Measurements from ENCODE around the gene THUMPD3.

The THUMPD3 gene

GRCh38 chr3:9414826-9415225, 52.0 kb downstream of the THUMPD3 start:
- TF ChIP-seq CTCF (IDR thresholded peaks at IDR 0.05; ENCODE audit: insufficient read depth, low read depth, low read length, missing control alignments), result no peak

GRCh38 chr3:9415485-9416138, 52.8 kb downstream of the THUMPD3 start:
- no peak for TF ChIP-seq CTCF (IDR thresholded peaks at IDR 0.05; ENCODE audit: insufficient read depth, low read depth, low read length, missing control alignments)
- H3K4me3 ChIP-seq (ENCODE audit: low read depth, low read length), result no peak overlapping the region
- no peak for DNase-seq (ENCODE audit: low read depth)

More at GRCh38 chr3:9414826-9415225, 52.0 kb downstream of the THUMPD3 start:
- no peak overlapping the region for H3K4me3 ChIP-seq (ENCODE audit: low read depth, low read length)
- DNase-seq (ENCODE audit: low read depth), result no peak

- TF ChIP-seq CTCF (IDR thresholded peaks at IDR 0.05; ENCODE audit: insufficient read depth, low read depth, low read length, missing control alignments), result no peak
- DNase-seq (ENCODE audit: low read depth), result no peak
- H3K4me3 ChIP-seq (ENCODE audit: low read depth, low read length), result no peak overlapping the region
These were observed 53.4 kb downstream of the THUMPD3 start for GRCh38 chr3:9416139-9416780.

- no peak for DNase-seq (ENCODE audit: low read depth)
- TF ChIP-seq CTCF (IDR thresholded peaks at IDR 0.05; ENCODE audit: insufficient read depth, low read depth, low read length, missing control alignments), result no peak
These were observed 58.1 kb downstream of the THUMPD3 start for GRCh38 chr3:9420850-9421549.

GRCh38 chr3:9422712-9423424, 60.0 kb downstream of the THUMPD3 start:
- TF ChIP-seq CTCF (IDR thresholded peaks at IDR 0.05; ENCODE audit: insufficient read depth, low read depth, low read length, missing control alignments), result peak; percentile 37
- peak; percentile 36 for DNase-seq (ENCODE audit: low read depth)
- no peak overlapping the region for H3K4me3 ChIP-seq (ENCODE audit: low read depth, low read length)

More at GRCh38 chr3:9420850-9421549, 58.1 kb downstream of the THUMPD3 start:
- H3K4me3 ChIP-seq (ENCODE audit: low read depth, low read length), result no peak overlapping the region

GRCh38 chr3:9428411-9428810, 65.6 kb downstream of the THUMPD3 start:
- no peak overlapping the region for H3K4me3 ChIP-seq (ENCODE audit: low read depth, low read length)
- no peak for TF ChIP-seq CTCF (IDR thresholded peaks at IDR 0.05; ENCODE audit: insufficient read depth, low read depth, low read length, missing control alignments)
- DNase-seq (ENCODE audit: low read depth), result no peak
